GM12873 (cell line): ENCODE results near the gene HIRA.

Experiments
- CTCF ChIP-seq: IDR thresholded peaks from 2 replicates; pipeline ENCODE4 v1.5.1; 2012; ENCODE audit warnings: low read depth, mild to moderate bottlenecking, moderate library complexity, low read length, control low read depth; ENCODE audit not compliant: insufficient read depth; ENCODE audit errors: missing control alignments

Gene HIRA

GRCh38 chr22:19292458-19293230 lies 138.9 kb downstream of the HIRA start:
- no peak for TF ChIP-seq CTCF

GRCh38 chr22:19291580-19292457 lies 139.7 kb downstream of the HIRA start, which contains the start of gene CLTCL1:
CLTCL1 (minus strand) TSS chr22:19291719; CDS start chr22:19291641, 78 bp downstream.
- no peak for TF ChIP-seq CTCF

- TF ChIP-seq CTCF = no peak
Measured at GRCh38 chr22:19291218-19291579, 140.3 kb downstream of the HIRA start.

GRCh38 chr22:19290400-19291217 lies 140.9 kb downstream of the HIRA start:
- no peak for TF ChIP-seq CTCF

GRCh38 chr22:19289475-19290161 lies 141.9 kb downstream of the HIRA start:
- TF ChIP-seq CTCF = no peak

- no peak for TF ChIP-seq CTCF
Measured at GRCh38 chr22:19287889-19288288, 143.6 kb downstream of the HIRA start.
